ENCODE results near the gene SH2D3C. TPM values are rescaled to one million over a fixed set of nuclear protein-coding genes. Genes with fewer than 3 reads are reported as not detected.

Gene SH2D3C
- total and polyA plus RNA-seq, 9 of the 15 experiments (the other 6 are each of a cell fraction or from before 2014, with no cell fraction given), result 0.03 to 1.2 (median 0.22) TPM; not detected in 1

- in situ Hi-C loops (cut with MboI) (loop anchor here (10.0 kb wide), 1 partner anchor 138 kb away; no protein-coding TSS in a partner anchor), intact Hi-C loops (cut with micrococcal nuclease) (loop anchor here (10.0 kb wide), 1 partner anchor 302 kb away; no protein-coding TSS in a partner anchor)
- Histone ChIP-seq H3K9me3 (replicated peaks; ENCODE audit: control insufficient read depth, insufficient read depth, low read depth, low read length) (no peaks in the 10 kb centered on the region), H3K4me1 (replicated peaks in 1 of 2; ENCODE audit: control insufficient read depth in 2 of 2, insufficient read depth in 2 of 2, low read length in 2 of 2) (peaks cover 7 to 37% of the 10 kb centered on the region in 2 experiments; a peak in 4 of 5 replicates), H3K79me2 (ENCODE audit: control insufficient read depth, insufficient read depth, low read length) (peaks cover 4% of the 10 kb centered on the region; the same call in 2 of the 3 replicates), H3K36me3 (ENCODE audit: control insufficient read depth, insufficient read depth, low read length) (no peaks in the 10 kb centered on the region), H3K27me3 (ENCODE audit: control insufficient read depth in 2 of 2, insufficient read depth in 2 of 2, low read length in 2 of 2) (no peaks in the 10 kb centered on the region), H3K9me1 (ENCODE audit: control insufficient read depth, insufficient read depth, low read length) (no peaks in the 10 kb centered on the region), H3K9ac (ENCODE audit: insufficient read depth in 1 of 2, low read depth in 2 of 2, low read length in 2 of 2) (peak overlapping the region in 1 of 2 experiments; percentile 42; a peak in 1 of 4 replicates), H3K4me3 (no peak overlapping the region), H3K27ac (ENCODE audit: extremely low read depth, low read depth, low read length) (no peak overlapping the region), H4K20me1 (replicated peaks; ENCODE audit: control insufficient read depth, insufficient read depth, low read length) (no peaks in the 10 kb centered on the region; the same call in 1 of the 2 replicates), H2AFZ (ENCODE audit: low read depth, low read length) (no peak overlapping the region), H3K4me2 (ENCODE audit: insufficient read depth, low read length) (no peak overlapping the region)
- ATAC-seq, result no peak
- ChIA-PET POLR2A (interaction anchor here (0.9 to 1.1 kb wide), 2 partner anchors 17 to 50 kb away, joined by 3 to 4 read pairs; partner anchors contain the start of genes PTRH1 and TTC16), CTCF (ENCODE audit: low intra/inter-chr PET ratio) (no interaction called here)
- no peak for DNase-seq (ENCODE audit: extremely low read depth in 1 of 4, low spot score in 3 of 4)
- BruUV-seq (replicated peaks), result no TSS peak
- no peak for FAIRE-seq
- 81% methylated on average over 10 of the region's 21 CpGs for WGBS (ENCODE audit: insufficient coverage, low coverage, missing lambda C conversion rate)
- TF ChIP-seq U2AF2 (optimal IDR thresholded peaks at IDR 0.05; ENCODE audit: low read depth, low read length) (no peak), FOXJ3 (CRISPR knock-in tag; IDR thresholded peaks at IDR 0.05) (no peak), MTA1 (IDR thresholded peaks at IDR 0.05; ENCODE audit: borderline replicate concordance) (no peak), TCF7 (IDR thresholded peaks at IDR 0.05; ENCODE audit: borderline replicate concordance) (no peak), GTF2A2 (tag; IDR thresholded peaks at IDR 0.05) (no peak), PHTF2 (CRISPR knock-in tag; IDR thresholded peaks at IDR 0.05) (no peak)
- TF ChIP-seq, protein P1, sequence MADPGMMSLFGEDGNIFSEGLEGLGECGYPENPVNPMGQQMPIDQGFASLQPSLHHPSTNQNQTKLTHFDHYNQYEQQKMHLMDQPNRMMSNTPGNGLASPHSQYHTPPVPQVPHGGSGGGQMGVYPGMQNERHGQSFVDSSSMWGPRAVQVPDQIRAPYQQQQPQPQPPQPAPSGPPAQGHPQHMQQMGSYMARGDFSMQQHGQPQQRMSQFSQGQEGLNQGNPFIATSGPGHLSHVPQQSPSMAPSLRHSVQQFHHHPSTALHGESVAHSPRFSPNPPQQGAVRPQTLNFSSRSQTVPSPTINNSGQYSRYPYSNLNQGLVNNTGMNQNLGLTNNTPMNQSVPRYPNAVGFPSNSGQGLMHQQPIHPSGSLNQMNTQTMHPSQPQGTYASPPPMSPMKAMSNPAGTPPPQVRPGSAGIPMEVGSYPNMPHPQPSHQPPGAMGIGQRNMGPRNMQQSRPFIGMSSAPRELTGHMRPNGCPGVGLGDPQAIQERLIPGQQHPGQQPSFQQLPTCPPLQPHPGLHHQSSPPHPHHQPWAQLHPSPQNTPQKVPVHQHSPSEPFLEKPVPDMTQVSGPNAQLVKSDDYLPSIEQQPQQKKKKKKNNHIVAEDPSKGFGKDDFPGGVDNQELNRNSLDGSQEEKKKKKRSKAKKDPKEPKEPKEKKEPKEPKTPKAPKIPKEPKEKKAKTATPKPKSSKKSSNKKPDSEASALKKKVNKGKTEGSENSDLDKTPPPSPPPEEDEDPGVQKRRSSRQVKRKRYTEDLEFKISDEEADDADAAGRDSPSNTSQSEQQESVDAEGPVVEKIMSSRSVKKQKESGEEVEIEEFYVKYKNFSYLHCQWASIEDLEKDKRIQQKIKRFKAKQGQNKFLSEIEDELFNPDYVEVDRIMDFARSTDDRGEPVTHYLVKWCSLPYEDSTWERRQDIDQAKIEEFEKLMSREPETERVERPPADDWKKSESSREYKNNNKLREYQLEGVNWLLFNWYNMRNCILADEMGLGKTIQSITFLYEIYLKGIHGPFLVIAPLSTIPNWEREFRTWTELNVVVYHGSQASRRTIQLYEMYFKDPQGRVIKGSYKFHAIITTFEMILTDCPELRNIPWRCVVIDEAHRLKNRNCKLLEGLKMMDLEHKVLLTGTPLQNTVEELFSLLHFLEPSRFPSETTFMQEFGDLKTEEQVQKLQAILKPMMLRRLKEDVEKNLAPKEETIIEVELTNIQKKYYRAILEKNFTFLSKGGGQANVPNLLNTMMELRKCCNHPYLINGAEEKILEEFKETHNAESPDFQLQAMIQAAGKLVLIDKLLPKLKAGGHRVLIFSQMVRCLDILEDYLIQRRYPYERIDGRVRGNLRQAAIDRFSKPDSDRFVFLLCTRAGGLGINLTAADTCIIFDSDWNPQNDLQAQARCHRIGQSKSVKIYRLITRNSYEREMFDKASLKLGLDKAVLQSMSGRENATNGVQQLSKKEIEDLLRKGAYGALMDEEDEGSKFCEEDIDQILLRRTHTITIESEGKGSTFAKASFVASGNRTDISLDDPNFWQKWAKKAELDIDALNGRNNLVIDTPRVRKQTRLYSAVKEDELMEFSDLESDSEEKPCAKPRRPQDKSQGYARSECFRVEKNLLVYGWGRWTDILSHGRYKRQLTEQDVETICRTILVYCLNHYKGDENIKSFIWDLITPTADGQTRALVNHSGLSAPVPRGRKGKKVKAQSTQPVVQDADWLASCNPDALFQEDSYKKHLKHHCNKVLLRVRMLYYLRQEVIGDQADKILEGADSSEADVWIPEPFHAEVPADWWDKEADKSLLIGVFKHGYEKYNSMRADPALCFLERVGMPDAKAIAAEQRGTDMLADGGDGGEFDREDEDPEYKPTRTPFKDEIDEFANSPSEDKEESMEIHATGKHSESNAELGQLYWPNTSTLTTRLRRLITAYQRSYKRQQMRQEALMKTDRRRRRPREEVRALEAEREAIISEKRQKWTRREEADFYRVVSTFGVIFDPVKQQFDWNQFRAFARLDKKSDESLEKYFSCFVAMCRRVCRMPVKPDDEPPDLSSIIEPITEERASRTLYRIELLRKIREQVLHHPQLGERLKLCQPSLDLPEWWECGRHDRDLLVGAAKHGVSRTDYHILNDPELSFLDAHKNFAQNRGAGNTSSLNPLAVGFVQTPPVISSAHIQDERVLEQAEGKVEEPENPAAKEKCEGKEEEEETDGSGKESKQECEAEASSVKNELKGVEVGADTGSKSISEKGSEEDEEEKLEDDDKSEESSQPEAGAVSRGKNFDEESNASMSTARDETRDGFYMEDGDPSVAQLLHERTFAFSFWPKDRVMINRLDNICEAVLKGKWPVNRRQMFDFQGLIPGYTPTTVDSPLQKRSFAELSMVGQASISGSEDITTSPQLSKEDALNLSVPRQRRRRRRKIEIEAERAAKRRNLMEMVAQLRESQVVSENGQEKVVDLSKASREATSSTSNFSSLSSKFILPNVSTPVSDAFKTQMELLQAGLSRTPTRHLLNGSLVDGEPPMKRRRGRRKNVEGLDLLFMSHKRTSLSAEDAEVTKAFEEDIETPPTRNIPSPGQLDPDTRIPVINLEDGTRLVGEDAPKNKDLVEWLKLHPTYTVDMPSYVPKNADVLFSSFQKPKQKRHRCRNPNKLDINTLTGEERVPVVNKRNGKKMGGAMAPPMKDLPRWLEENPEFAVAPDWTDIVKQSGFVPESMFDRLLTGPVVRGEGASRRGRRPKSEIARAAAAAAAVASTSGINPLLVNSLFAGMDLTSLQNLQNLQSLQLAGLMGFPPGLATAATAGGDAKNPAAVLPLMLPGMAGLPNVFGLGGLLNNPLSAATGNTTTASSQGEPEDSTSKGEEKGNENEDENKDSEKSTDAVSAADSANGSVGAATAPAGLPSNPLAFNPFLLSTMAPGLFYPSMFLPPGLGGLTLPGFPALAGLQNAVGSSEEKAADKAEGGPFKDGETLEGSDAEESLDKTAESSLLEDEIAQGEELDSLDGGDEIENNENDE (IDR thresholded peaks at IDR 0.05; ENCODE audit: low read depth, low read length), result no peak
- TF ChIP-seq, protein P2, sequence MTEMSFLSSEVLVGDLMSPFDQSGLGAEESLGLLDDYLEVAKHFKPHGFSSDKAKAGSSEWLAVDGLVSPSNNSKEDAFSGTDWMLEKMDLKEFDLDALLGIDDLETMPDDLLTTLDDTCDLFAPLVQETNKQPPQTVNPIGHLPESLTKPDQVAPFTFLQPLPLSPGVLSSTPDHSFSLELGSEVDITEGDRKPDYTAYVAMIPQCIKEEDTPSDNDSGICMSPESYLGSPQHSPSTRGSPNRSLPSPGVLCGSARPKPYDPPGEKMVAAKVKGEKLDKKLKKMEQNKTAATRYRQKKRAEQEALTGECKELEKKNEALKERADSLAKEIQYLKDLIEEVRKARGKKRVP (CRISPR knock-in tag; IDR thresholded peaks at IDR 0.05), result no peak
Observed at GRCh38 chr9:127732444-127732843, 46.0 kb downstream of the SH2D3C start.

Data from K562 (cell line).